Activated B cell treated with CpG ODN at 0.5 μM for 24 hours (primary cell): ENCODE results near the gene MIEN1. TPM values are rescaled to one million over a fixed set of nuclear protein-coding genes. Genes with fewer than 3 reads are reported as not detected.
"Not testable (repeated sequence)": the region's sequence is repeated elsewhere in the genome, so short reads cannot be mapped to it uniquely, and the experiment has no call there.

Experiments
- ATAC-seq: fragments of 200-7000 bp; cut with Tn5 transposase; one replicate; pipeline ENCODE4 v1.10.0; 2021; ENCODE audit warnings: low read depth, mild to moderate bottlenecking, moderate library complexity
- CTCF ChIA-PET: fragments of 350-600 bp; sonication (Branson Sonifier 250); formaldehyde crosslinking; loops from one replicate; lab custom pipeline; 2021; ENCODE audit warnings: antibody characterized with exemption; lab: Charles Lee
- POLR2A ChIA-PET: fragments of 350-600 bp; sonication (Branson Sonifier 250); formaldehyde crosslinking; loops from one replicate; lab custom pipeline; 2021; ENCODE audit warnings: antibody characterized with exemption; lab: Charles Lee
- DNase-seq: peaks from one replicate; pipeline ENCODE4 v3.0.0; 2022
- H3K27ac Mint-ChIP-seq: one replicate; pipeline ENCODE4 v1.8.0; 2020; ENCODE audit warnings: mixed read lengths
- H3K27me3 Mint-ChIP-seq: one replicate; pipeline ENCODE4 v1.8.0; 2021; ENCODE audit warnings: mixed read lengths
- H3K36me3 Mint-ChIP-seq: one replicate; pipeline ENCODE4 v1.8.0; 2021; ENCODE audit warnings: low read depth, mixed read lengths
- H3K4me1 Mint-ChIP-seq: one replicate; pipeline ENCODE4 v1.8.0; 2021; ENCODE audit warnings: mixed read lengths
- H3K4me3 Mint-ChIP-seq: one replicate; pipeline ENCODE4 v1.8.0; 2020; ENCODE audit warnings: mild to moderate bottlenecking, mixed read lengths
- H3K9me3 Mint-ChIP-seq: one replicate; pipeline ENCODE4 v1.8.0; 2020; ENCODE audit warnings: mixed read lengths
- CTCF ChIP-seq: fragments of 200-600 bp; IDR thresholded peaks from one replicate; pipeline ENCODE4 v1.8.0; 2022; ENCODE audit warnings: antibody characterized with exemption, mild to moderate bottlenecking
- intact Hi-C: fragments of 100-400 bp; cut with micrococcal nuclease; formaldehyde crosslinking; loops from one replicate; pipeline ENCODE4 v1.15.1; 2024
- total RNA-seq: library from RNA; stranded (reverse); gene quantifications from 2 replicates; pipeline ENCODE4 v1.2.3, GENCODE V29; 2022

Gene MIEN1
- total RNA-seq, 1 donor from 2014 or later: 42.2 TPM

GRCh38 chr17:39767147-39767546, 36.8 kb upstream of the MIEN1 start:
- peak overlapping the region; percentile 17 for H3K4me3 Mint-ChIP-seq
- no peaks in the 10 kb centered on the region for H3K27me3 Mint-ChIP-seq
- ChIA-PET CTCF (interaction anchor here (1.3 kb wide), 1 partner anchor 145 kb away, joined by 4 read pairs; no protein-coding TSS in a partner anchor), POLR2A (interaction anchor here (1.0 to 4.5 kb wide), 5 partner anchors 9 to 27 kb away, joined by 3 to 38 read pairs (median 5); no protein-coding TSS in a partner anchor)
- DNase-seq (no peak), ATAC-seq (no peak)
- H3K9me3 Mint-ChIP-seq: no peaks in the 10 kb centered on the region
- no peak for TF ChIP-seq CTCF
- intact Hi-C loops: no loop called here
- H3K27ac Mint-ChIP-seq: peak overlapping the region; percentile 96
- H3K36me3 Mint-ChIP-seq: peaks cover 94% of the 10 kb centered on the region
- peaks cover 88% of the 10 kb centered on the region for H3K4me1 Mint-ChIP-seq

DNA sequence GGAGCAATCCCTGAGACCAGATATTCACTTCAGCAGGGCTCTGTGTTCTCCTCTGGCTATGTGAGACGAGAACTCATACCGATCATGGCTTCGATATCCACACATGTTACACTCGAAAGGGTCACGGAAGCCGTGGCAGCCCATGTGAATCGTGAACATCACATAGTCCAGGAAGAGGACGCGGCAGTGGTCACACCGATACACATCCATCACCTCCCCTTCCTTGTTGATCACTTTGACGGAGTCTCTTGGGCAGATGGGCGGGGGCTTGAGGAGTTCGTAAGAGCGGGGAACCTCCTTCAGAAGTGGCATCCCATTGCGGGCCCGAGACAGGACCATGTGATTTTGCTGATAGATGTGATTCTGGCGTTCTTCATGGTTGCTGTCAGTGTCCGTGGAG, 35.4 kb upstream of the MIEN1 start:
- DNase-seq (no peak), ATAC-seq (no peak)
- CTCF ChIA-PET: no interaction called here
- Mint-ChIP-seq H3K36me3 (peaks cover 91% of the 10 kb centered on the region), H3K4me3 (no peak overlapping the region), H3K27me3 (no peaks in the 10 kb centered on the region), H3K9me3 (no peaks in the 10 kb centered on the region), H3K27ac (peak overlapping the region; percentile 96), H3K4me1 (peaks cover 84% of the 10 kb centered on the region)
- TF ChIP-seq CTCF: no peak
- intact Hi-C loops: no loop called here
- POLR2A ChIA-PET: interaction anchor here (2.0 to 4.5 kb wide), 2 partner anchors 10 kb away, joined by 10 to 38 read pairs; no protein-coding TSS in a partner anchor

- no peaks in the 10 kb centered on the region for H3K27me3 Mint-ChIP-seq
- CTCF ChIA-PET: no interaction called here
- H3K9me3 Mint-ChIP-seq: no peaks in the 10 kb centered on the region
- H3K4me3 Mint-ChIP-seq: no peak overlapping the region
- H3K4me1 Mint-ChIP-seq: peaks cover 83% of the 10 kb centered on the region
- DNase-seq: no peak
- no peak for TF ChIP-seq CTCF
- peaks cover 90% of the 10 kb centered on the region for H3K36me3 Mint-ChIP-seq
- intact Hi-C loops: no loop called here
- H3K27ac Mint-ChIP-seq: peak overlapping the region; percentile 96
- POLR2A ChIA-PET: interaction anchor here (1.0 to 4.5 kb wide), 4 partner anchors 10 to 100 kb away, joined by 4 to 38 read pairs (median 8); no protein-coding TSS in a partner anchor
- no peak for ATAC-seq
Observed at GRCh38 chr17:39765175-39765574, 34.8 kb upstream of the MIEN1 start.

- H3K27me3 Mint-ChIP-seq, intact Hi-C loops, CTCF ChIA-PET, H3K9me3 Mint-ChIP-seq, ATAC-seq, DNase-seq, H3K4me3 Mint-ChIP-seq: not testable (repeated sequence)
- Mint-ChIP-seq H3K4me1 (peaks cover 83% of the 10 kb centered on the region), H3K27ac (peak overlapping the region; percentile 35), H3K36me3 (peaks cover 85% of the 10 kb centered on the region)
- POLR2A ChIA-PET: interaction anchor here (0.6 to 4.5 kb wide), 10 partner anchors 9 to 101 kb away, joined by 3 to 38 read pairs (median 6); no protein-coding TSS in a partner anchor
Observed at GRCh38 chr17:39764171-39764570, 33.8 kb upstream of the MIEN1 start.

DNA sequence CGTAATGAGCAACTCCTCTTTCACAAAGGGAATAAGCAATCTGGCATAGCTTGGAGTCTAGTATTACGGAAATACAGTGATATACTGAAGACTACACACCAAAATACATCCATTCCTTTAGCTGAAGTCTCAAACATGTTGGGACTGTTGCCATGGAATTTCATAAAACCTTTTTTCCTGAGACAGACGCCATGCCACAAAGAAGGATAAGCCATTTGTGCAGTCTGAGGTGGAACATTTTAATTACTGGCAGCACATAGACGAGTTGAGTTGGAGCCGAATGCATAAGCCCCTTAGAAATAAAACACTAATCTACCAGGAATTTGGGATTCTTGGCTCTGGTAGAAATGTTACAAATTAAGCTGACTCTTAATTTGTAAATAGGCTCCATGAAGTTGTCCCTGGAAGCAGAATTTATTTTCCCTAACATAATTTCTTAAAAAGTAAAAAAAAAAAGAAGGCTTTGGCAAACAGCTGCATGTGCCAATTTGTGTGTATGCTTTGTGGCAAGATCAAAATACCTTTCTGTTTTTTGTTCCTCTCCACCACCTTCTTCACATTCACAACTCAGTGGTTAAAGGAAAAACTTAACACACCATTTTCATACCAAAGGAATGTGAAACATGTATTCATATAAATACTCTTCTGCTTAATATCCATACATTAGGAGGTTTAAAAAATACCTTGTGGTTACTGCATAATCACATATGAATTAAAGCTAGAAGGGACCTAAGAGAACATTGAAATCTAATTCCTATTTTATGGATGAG, 32.9 kb upstream of the MIEN1 start:
- Mint-ChIP-seq H3K36me3 (peaks cover 85% of the 10 kb centered on the region), H3K27me3 (no peaks in the 10 kb centered on the region)

More for the DNA sequence above, 32.9 kb upstream of the MIEN1 start:
- DNase-seq (no peak), ATAC-seq (no peak)
- Mint-ChIP-seq H3K4me1 (peaks cover 83% of the 10 kb centered on the region), H3K9me3 (no peaks in the 10 kb centered on the region), H3K4me3 (no peak overlapping the region), H3K27ac (peak overlapping the region; percentile 55)
- ChIA-PET POLR2A (interaction anchor here (0.6 to 4.5 kb wide), 6 partner anchors 8 to 102 kb away, joined by 3 to 38 read pairs (median 6); no protein-coding TSS in a partner anchor), CTCF (no interaction called here)
- intact Hi-C loops: no loop called here
- no peak for TF ChIP-seq CTCF
